SKM-1 treated with dmso at 0.1 percent for 144 hours (cell line): Measurements from ENCODE around the gene MOK.
A peak's percentile ranks its signal among the peaks of the same experiment; 100 is the strongest.
"Not testable (repeated sequence)": the region's sequence is repeated elsewhere in the genome, so short reads cannot be mapped to it uniquely, and the experiment has no call there.

ENCODE experiments used
- DNase-seq: peaks from one replicate; lab custom pipeline; 2025; ENCODE audit not compliant: unreplicated experiment; lab: John Stamatoyannopoulos, UW

MOK gene

DNA sequence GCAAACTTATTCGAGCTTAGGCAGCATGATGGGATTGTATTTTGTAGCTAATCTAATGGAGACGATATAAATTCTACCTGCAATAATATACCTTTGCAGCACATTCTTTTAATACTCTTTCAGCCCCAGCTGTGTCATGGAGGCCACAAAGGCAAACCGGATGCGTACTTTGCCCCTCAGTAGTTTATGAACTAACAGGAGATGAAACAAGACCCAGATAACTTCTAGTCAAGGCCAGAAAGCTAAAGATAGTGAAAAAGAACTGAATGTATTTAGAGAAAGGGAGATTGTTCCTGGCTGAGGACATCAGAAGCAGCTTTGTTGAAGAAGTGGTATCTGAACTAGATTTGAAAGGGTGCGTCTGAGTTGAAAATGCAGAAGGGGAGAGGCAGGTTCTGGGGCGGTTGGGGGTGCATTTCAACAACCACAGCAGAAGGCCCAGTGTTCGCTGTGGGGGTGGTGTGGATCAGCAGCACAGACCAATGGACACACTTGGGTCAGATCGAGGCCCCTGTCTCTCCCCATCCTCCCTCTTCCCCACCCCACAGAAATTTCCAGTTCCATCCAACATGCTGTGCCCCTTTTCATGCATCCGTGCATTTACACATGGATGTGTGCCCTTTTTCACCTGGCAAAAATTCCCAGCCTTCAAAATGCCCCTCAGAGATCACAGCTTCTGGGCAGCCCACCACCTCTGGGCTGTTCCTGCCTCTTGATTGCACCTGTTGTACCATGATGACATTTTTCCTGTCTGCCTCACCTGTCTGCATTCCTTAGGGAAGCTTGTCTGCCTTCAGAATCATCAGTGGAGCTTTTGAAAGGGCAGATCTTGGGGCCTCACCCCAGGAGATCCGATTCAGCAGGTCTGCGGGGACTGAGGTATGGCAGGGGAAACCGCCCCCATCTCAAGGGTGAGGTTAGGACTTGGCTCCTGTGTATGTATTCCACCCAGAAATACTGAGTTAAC, 16.8 kb upstream of the MOK start:
- DNase-seq: no peak

DNA sequence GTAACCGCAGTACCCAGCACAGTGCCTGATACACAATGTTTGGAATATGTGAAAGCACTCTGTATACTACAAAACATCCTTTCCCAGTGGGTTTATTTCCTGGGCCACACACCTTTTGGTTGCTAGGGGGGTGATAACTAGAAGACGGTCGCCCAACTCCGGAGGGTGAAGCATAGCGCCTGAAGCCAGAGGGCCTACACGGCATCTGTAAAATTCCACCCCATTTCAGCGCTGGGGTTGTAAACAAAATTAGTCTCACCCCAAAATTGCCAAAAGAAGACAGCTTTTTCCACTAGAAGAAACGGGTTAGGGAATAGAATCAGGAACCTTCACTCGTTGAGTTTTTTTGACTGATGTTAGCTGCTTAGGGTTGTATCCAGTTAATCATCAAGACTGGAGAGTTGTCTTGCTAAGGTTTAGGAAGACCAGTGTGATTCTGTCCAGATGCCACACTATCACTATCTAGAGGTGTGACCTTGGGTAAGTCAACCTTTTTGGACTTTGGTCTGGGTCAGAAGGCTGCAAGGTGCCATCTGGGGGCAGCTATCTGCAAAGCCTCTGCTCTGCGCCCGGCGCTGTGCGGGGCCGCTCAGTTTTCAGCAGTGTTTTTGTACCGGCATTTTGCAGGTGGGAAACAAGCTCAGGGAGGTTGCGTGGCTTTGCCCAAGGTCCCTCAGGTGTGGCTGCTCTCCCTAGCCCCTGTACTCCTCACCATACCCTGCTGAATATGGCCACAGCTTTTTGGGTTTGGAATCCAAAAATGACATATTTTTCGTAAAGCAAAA, 15.9 kb upstream of the MOK start:
- DNase-seq: no peak

DNA sequence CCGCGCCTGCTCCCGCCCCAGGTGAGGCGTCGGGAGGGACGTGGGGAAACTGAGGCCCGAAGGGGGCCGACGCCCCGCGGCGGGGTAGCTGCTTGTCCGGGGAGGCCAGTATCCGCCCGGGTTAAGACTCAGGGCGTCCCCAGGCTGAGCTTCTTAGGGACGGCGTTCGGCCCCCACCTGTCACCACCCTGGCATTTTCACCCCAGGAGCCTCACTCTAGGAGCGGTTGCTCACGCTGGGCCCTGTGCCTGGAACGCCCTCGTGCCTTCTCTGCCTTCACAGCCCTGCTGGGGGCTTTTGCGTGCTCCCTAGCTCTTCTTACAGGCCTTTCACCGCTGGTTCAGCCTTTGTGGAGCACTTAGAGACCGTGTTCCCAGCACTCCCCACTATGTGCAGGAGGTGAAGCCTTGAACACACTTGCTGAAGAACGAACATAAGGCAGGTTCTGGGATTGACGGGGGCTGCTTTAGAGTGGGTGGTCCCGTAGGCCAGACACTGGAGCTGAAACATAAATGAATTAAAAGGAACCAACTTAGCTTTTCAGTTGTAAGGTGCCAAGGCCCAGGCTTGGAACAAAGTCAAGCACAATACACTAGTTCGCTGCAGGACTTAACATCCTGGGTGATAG, 15.2 kb upstream of the MOK start:
- no peak for DNase-seq

DNA sequence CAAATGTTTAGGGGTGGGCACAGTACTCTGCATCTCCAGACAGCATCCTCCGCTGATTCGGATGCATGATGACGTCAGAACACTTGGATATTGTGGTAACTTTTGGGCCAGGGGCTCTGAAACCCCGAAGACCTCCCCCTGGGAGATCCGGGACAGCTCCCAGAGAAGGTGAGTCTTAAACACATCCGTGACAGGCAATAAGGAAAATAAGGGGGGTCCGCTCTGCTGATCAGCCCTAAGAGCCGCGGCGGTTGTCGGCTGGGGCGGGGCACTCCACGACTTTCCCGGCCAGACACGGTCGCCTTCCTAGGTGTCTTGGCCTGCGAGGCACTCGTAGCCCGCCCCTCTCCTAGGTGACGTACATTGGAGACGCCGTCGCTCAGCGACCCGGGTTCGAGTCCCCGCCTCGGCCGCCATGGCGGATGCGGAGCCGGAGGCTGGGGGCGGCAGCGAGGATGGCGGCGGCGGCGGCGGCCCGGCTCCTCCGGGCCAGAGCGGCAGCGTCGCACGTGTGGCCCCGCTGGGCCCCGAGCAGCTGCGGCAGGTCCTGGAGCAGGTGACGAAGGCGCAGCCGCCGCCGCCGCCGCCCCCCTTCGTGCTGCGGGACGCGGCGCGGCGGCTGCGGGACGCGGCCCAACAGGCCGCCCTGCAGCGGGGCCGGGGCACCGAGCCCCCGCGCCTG, 14.5 kb upstream of the MOK start, which contains the start of gene ZNF839:
Gene ZNF839 (plus strand): TSS at position 396 of the 682 bp plus-strand sequence. CDS start 20 bp downstream, at position 416.
- peak; percentile 77 for DNase-seq

DNA sequence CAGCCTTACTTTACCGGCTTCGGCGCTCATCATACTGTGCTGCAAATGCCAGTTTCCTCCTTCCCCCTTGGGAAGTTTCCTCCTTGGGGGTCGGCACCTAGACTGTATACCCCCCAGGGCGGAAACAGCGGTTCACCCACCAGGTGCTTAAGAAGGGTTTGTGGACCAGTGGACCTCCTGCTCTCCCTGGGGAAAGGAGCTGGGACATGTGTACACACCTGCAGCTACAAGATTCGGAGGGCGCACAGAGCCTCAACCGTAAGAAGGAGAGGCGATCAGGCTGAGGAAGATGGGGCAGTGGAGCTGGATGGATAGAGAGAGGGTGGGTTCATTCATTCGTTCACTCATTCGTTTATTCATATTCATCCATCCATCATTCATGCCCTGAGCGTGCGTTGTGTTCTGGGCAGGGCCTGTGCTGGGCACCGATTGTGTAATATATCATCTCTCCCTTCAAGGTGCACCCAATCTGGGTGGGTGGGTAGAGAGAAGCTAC, 13.9 kb upstream of the MOK start:
- no peak for DNase-seq

DNA sequence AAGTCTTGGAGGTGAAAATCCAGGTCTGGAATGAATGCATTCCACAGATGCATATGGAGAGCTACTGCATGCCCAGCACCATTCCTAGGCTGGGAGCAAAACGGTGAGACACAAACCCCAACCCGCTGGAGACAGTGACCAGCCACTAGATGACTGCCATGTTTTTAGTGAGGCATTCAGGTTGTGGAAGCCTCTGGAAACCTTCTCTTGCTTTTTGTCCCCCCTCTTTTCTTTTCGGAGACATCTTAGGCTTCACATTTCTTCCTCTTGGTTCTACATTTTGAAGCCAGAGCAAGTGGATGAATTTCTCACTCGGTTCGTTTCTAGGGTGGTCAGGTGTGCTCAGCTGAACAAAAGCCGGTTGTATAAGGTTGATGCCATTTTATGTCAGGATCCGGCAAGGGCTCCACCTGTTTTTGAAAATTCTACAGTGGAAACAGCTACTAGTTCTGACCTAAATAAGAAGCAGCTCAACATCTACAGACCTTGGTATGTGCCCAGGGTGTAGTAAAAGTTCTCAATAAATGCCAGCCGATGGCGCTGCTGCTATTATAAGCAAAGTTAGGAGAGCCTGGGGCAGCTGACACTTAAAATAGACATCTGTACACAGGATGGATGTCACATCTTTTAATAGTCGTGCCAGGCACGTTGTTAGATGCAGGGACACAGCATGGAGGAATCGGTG, 12.7 kb upstream of the MOK start:
- DNase-seq: peak; percentile 3

DNA sequence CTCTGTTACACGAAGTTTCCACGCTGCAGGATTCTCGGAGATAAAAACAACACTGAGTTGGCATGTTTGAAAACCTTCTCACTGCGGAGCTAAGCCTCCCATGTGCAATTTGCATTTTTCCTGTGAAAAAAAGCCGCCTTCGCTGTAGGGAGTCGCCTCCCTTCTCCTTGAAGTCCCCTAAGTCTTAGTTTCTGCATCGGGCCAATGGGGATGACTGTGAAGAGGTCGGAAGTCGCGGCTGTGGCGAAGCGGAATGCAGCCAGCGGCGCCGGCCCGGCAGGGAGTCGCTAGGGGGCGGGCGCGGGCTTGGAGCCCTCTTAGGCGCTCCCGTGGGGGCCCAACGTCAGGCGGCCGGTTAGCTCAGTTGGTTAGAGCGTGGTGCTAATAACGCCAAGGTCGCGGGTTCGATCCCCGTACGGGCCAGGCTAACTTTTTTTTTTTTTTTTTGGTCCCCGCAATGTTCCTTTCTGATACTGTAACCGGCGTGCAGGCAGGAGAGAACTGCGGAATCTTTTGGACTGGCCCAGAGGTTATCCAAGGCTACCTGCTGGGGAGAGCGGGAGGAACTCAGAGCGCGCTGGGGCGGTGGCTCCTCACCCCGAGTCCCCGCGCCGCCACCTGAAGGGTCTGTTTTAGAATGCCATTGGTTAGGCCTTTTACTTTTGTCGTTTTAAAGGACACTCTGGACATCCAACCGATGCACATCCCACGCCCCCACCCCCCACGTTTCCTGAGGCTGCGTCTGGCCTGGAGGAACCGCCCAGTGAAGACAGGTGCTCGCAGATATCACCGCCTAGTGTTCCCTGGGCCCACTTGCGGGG, 12.0 kb upstream of the MOK start:
- peak; percentile 45 for DNase-seq

DNA sequence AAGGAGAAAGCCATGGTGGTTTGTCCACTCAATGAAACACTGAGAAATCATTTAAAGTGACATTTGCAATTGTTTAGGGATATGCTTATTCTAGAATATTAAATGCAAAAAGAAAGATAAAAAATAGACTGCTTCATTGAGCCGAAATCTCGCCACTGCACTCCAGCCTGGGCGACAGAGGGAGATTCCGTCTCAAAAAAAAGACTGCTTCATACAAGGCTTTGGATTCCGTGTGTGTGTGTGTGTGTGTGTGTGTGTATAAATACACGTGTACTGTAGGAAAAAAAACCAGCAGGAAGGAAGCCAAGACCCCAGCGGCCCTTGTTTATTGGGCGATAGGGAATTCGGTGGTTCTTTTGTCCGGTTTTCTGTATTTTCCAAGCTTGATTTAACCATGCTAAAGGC, 11.4 kb upstream of the MOK start:
- no peak for DNase-seq

DNA sequence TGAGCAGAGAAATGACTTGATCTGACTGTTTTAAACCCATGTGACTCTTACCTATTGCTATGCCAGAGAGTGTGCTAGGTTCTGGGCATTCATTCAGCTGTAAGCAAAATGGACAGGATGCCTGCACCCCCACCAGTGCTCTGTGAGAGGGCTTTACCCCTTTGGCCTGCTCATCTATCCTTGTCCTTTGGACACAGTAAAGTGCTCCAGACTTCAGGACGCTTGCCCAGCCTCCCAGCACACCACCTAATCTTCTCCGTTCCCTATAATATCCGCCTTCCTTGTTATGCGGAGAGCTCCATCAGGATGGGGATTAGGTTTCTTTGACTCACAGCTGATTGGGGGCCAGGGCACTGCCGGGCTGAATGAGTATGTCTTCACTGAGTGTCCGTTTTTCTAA, 10.2 kb upstream of the MOK start:
- DNase-seq: no peak

DNA sequence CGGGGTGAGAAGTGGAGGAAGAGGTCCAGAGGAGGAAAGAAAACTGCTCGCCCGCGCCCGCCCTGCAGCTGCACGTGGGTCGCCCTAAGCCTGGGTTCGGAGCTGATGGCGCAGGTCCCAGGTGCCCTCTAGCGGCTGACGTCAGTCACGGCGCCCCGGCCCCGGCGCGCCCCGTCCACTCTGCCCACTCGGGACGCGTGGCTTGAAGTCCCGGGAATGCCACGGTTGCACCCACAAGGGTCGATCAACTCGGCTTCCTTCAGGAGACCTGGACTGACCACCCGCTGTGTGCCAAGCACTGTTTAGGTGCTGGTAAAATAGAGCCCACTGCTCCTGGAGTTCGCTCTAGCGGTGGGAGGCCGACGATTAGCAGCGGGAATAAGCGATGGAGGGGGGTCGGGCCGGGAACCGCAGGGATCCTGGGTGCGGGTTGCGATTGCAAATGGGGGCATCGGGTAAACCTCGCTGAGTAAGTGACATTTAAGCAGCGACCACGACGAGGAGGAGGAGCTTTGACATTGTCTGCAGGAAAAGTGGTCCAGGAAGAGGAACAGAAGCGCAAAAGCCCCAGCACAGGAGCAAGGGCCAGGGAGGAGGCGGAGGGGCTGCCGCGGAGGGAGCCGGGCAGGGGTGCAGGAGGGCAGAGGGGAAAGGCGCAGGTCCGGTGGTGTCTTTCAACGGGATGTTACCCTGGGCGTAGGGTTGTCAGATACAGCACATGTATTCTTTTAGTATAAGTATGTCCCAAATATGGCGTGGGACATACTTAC, 9.5 kb upstream of the MOK start:
- peak; percentile 34 for DNase-seq

DNA sequence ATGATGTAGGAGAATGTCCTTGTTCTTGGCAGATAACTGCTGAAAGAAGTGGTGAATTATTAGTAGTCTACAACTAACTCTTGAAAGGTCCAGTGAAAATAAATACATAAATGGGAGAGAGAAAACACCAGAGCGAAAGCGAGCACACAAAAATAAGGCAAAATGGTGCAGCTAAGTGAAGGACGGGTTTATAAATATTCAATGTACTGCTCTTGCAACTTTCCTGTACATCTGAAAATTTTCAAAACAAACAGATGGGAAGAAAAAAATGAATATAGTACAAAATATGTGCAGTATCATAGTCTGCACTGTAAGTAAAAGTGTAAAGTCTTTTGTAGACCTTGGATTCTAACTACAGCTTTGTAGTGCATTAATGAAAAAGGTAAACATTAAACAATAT, 1.3 kb downstream of the MOK start:
- no peak for DNase-seq

DNA sequence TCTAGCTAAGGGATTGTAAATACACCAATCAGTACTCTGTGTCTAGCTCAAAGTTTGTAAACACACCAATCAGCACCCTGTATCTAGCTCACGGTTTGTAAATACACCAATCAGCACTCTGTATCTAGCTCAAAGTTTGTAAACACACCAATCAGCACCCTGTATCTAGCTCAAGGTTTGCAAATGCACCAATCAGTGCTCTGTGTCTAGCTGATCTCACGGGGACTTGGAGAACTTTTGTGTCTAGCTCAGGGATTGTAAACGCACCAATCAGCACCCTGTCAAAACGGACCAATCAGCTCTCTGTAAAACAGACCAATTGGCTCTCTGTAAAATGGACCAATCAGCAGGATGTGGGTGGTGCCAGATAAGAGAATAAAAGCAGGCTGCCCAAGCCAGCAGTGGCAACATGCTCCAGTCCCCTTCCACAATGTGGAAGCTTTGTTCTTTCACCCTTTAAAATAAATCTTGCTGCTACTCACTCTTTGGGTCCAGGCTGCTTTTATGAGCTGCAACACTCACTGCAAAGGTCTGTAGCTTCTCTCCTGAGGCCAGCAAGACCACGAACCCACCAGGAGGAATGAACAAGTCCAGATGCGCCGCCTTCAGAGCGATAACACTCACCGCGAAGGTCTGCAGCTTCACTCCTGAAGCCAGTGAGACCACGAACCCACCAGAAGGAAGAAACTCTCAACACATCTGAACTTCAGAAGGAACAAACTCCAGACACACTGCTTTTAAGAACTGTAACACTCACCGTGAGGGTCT, 6.5 kb downstream of the MOK start:
- DNase-seq: not testable (repeated sequence)

DNA sequence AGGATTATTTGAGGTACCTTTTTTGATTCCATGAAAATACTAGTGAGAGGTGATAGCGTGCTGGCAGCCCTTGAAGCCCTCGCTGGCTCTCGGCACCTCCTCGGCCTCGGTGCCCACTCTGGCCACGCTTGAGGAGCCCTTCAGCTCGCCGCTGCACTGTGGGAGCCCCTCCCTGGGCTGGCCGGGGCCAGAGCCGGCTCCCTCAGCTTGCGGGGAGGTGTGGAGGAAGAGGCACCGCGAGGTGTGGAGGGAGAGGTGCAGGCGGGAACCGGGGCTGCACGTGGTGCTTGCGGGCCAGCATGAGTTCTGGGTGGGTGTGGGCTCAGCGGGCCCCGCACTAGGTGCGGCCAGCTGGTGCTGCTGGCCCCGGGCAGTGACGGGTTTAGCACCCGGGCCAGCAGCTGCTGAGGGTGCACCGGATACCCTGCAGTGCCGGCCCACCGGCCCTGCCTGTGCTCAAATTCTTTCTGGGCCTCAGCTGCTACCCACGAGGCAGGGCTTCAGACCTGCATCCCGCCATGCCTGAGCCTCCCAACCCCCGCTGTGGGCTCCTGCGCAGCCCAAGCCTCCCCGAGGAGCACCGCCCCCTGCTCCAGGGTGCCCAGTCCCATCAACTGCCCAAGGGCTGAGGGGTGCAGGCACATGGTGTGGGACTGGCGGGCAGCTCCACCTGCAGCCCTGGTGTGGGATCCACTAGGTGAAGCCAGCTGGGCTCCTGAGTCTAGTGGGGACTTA, 7.4 kb downstream of the MOK start:
- DNase-seq: no peak

DNA sequence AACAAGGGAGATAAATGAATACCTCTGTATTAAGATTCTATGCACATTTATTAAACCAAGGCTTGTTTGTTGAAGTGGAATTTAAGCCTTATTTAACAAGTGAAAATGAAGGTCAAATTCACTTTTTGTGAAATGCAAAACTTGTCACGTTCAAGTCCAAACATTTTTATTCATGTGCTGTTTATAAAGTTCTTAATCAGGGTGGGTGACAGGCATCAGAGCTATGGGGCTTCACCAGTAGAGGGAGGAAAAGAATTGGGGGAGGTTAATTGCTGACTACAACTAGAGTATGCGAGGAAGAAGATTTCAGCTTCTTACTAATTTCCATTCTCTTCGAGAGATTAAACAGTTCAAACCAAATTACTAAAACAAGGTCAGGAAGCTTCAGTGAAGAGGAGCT, 9.7 kb downstream of the MOK start:
- DNase-seq: no peak

DNA sequence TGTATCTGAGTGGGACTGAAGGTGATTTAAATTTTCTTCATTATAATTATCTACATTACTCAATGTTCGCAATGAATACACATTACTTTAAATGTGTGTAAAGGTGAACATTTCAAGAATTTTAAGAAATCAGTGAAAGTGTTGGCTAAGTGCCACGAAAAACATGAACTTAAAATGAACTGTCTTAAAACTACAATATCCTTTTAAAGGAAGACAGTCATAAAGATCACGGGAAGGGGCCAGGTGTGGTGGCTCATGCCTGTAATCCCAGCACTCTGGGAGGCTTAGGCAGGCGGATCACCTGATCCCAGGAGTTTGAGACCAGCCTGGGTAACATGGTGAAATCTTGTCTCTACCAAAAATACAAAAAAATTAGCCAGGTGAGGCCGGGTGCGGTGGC, 11.2 kb downstream of the MOK start:
- DNase-seq: no peak

DNA sequence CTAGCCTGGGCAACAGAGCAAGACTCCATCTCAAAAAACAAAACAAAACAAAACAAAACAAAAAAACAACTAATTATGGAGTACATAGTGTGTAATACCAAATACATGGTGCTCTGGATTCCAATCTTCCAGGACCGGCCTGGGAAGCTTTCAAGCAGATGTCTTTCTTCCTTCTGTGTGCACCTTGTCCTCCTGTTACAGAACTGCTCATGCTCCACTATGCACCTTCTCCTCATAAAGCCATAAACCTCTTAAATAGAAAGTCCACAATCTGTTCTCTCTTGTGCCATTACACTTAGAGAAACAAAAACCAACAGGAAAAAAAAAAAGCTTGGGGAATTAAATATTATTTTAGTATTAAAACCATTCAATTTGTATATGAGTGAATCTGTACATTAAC, 12.5 kb downstream of the MOK start:
- DNase-seq: no peak

DNA sequence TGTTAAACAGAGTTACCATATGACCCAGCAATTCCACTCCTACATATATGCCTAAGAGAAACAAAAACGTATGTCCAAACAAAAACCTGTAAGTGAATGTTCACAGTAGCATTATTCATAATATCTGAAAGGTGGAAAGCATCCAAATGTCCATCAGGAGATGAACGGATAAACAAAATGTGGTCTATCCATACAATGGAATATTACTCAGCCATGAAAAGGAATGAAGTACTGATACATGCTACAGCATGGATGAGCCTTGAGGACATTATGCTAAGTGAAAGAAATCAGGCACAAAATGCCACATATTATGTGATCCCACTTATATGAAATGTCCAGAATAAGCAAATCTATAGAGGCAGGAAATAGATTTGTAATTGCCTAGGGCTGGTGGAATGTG, 16.8 kb downstream of the MOK start:
- no peak for DNase-seq
